Skeletal muscle tissue (tissue), 4 donors: ENCODE data around the gene TMEM213. TPM values are rescaled to one million over a fixed set of nuclear protein-coding genes. Genes with fewer than 3 reads are reported as not detected.

ENCODE experiments used
- H3K27ac ChIP-seq: one replicate; pipeline ENCODE4 v1.7.0; 2013; ENCODE audit warnings: mild to moderate bottlenecking, low read depth, low read length, inconsistent platforms
- H3K27me3 ChIP-seq, 3 donors: one replicate each; pipeline ENCODE4 v1.7.0; 2013; ENCODE audit warnings: low read length in 3 of 3; ENCODE audit not compliant: control insufficient read depth in 3 of 3, insufficient read depth in 3 of 3
- H3K36me3 ChIP-seq, 3 donors: one replicate each; pipeline ENCODE4 v1.7.0; 2013; ENCODE audit warnings: low read length in 3 of 3; ENCODE audit not compliant: control insufficient read depth in 3 of 3, insufficient read depth in 3 of 3
- H3K4me1 ChIP-seq, 3 donors: one replicate each; pipeline ENCODE4 v1.7.0; 2013; ENCODE audit warnings: low read length in 3 of 3, mild to moderate bottlenecking in 3 of 3; ENCODE audit not compliant: control insufficient read depth in 3 of 3, insufficient read depth in 3 of 3
- H3K4me3 ChIP-seq, 3 donors: one replicate each; pipeline ENCODE4 v1.7.0; 2013; ENCODE audit warnings: low read length in 3 of 3
- H3K9ac ChIP-seq, 3 donors: one replicate each; pipeline ENCODE4 v1.7.0; 2013; ENCODE audit warnings: low read length in 3 of 3, mild to moderate bottlenecking in 3 of 3, moderate library complexity in 2 of 3, low read depth in 1 of 3
- H3K9me3 ChIP-seq, 3 donors: one replicate each; pipeline ENCODE4 v1.7.0; 2013; ENCODE audit warnings: low read length in 3 of 3; ENCODE audit not compliant: control insufficient read depth in 3 of 3
- total RNA-seq: library from RNA; depleted of rRNA; stranded (reverse); fragments of >200 nt; gene quantifications from one replicate; pipeline ENCODE4 v1.2.3, GENCODE V29; 2014
- donor health status: Osteomylitis.

TMEM213 gene, protein sequence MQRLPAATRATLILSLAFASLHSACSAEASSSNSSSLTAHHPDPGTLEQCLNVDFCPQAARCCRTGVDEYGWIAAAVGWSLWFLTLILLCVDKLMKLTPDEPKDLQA
- not detected for total RNA-seq

DNA sequence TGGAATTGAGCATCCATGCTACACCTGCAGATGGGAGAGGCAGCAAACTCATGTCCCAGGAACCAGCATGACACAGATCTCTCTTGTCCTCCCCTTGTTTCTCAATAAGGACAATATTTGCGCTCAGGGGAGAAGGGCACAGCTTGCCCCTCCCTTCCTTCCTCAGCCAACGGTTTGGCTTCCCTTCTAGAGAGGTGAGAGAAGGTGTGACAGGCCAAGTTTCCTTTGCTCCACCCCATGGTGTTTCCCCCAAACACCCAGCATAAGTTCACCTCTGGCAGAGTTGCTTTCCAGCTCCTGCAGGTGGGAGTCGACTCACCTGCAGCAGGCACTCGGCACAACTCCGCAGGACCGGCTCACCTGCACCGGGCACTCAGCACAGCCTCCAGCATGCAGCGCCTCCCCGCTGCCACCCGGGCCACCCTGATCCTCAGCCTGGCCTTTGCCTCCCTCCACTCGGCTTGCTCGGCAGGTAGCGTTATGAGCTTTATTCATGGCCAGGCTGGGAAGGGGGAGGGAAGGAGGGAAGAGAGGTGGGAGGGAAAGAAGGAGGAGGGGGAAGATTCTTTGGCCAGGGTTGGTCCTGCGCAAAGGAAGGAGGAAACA lies at the start of gene TMEM213, which contains the start of gene ATP6V0A4:
Gene TMEM213 (plus strand): TSS at position 280 of the 606 bp plus-strand sequence. CDS start 111 bp downstream, at position 391.
Gene ATP6V0A4 (minus strand): TSS at position 482 of the 606 bp plus-strand sequence. CDS start 26,949 bp downstream, outside the sequence.
- no peak within 1 kb of the TSS for H3K9ac ChIP-seq
- H3K4me3 ChIP-seq = no peak within 1 kb of the TSS
- H3K4me1 ChIP-seq = no peaks in the 10 kb centered on the region
- H3K27me3 ChIP-seq = peaks cover 6 to 14% (median 10%) of the 10 kb centered on the region in 3 donors
- H3K27ac ChIP-seq = no peak within 1 kb of the TSS
- H3K36me3 ChIP-seq = no peaks in the 10 kb centered on the region
- peaks cover 0 to 2% (median 0%) of the 10 kb centered on the region in 3 donors for H3K9me3 ChIP-seq

DNA sequence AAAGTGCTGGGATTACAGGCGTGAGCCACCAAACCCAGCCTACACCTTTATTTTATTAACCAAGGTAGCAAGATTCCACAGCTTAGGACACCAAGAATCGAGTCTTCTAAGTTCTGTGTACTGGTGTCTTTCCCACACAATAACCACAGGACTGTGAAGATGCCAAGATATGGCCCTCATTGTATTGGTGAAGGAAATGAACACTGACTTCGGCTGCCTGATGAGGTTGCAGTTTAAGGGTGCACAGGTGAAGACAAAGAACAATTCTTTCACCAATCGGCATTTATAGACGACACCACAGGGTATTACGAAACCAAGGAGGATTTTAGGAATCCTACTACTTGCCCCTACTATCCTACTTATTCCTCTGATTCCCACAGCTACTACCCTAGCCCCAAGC lies 49.1 kb upstream of the TMEM213 start:
- Histone ChIP-seq H3K27ac (no peak overlapping the region), H3K9ac (no peak overlapping the region), H3K27me3 (peaks cover 8 to 13% (median 9%) of the 10 kb centered on the region in 3 donors), H3K4me1 (no peaks in the 10 kb centered on the region), H3K9me3 (no peaks in the 10 kb centered on the region), H3K36me3 (no peaks in the 10 kb centered on the region), H3K4me3 (no peak overlapping the region)

- no peak overlapping the region for H3K9ac ChIP-seq
- H3K27me3 ChIP-seq = peaks cover 8 to 13% (median 9%) of the 10 kb centered on the region in 3 donors
- H3K36me3 ChIP-seq = no peaks in the 10 kb centered on the region
- H3K4me3 ChIP-seq = no peak overlapping the region
- no peaks in the 10 kb centered on the region for H3K4me1 ChIP-seq
- no peak overlapping the region for H3K27ac ChIP-seq
- no peaks in the 10 kb centered on the region for H3K9me3 ChIP-seq
Measured at GRCh38 chr7:138749960-138750359, 47.8 kb upstream of the TMEM213 start.

DNA sequence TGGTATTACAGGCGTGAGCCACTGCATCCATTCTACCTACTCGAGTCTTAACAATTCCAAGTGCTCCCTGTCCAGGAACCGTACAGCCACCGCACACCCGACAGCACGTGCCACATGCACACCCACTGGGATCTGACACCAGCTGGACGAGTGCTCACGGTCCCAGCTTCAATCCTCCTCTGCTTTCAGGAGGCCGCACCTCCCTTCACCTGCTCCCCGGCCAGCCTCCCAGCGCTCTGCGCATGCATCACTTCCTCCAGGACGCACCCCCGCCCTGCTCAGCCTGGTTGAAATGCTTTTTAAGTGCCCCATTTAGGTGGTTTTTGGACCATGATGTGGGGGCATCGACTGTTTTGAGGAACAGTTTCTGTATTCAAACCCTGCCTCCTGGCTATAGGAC lies 47.3 kb upstream of the TMEM213 start:
- no peaks in the 10 kb centered on the region for H3K9me3 ChIP-seq
- H3K27ac ChIP-seq = no peak overlapping the region
- H3K36me3 ChIP-seq = no peaks in the 10 kb centered on the region
- no peaks in the 10 kb centered on the region for H3K4me1 ChIP-seq
- H3K4me3 ChIP-seq = no peak overlapping the region
- H3K27me3 ChIP-seq = peaks cover 8 to 13% (median 9%) of the 10 kb centered on the region in 3 donors
- no peak overlapping the region for H3K9ac ChIP-seq

- no peak overlapping the region for H3K27ac ChIP-seq
- peaks cover 8 to 13% (median 9%) of the 10 kb centered on the region in 3 donors for H3K27me3 ChIP-seq
- H3K4me1 ChIP-seq = no peaks in the 10 kb centered on the region
- H3K9ac ChIP-seq = no peak overlapping the region
- H3K9me3 ChIP-seq = no peaks in the 10 kb centered on the region
- no peaks in the 10 kb centered on the region for H3K36me3 ChIP-seq
- no peak overlapping the region for H3K4me3 ChIP-seq
Measured at GRCh38 chr7:138750901-138751464, 46.8 kb upstream of the TMEM213 start.

DNA sequence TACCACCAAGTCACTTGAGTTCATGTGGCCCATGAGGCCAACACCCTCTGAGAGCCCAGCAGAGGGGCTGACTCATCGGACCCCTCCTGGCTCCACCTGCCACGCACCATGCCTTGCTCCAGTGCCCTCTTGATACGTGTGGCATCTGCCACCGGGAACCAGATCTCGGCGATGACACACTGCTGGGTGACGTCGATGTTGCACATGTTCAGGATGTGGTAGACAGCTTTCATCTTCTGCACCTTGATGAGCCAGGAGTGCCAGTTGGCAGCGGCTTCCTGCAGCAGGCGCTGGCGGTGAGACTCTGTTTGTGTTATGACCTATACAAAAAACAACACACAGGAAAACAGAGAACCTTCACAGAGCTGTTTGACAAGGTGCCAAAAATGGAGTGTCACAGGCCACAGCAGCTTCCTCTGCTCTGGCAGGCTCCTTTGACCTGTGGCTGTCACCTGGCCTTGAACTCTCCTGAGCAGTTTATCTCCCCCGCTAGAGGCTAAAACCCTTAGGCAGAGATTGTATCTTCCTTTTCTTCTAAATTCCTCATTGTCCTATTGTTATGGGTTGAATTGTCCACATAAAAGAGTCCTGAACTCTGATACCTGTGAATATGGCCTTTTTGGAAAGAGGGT lies 45.2 kb upstream of the TMEM213 start:
- H3K9ac ChIP-seq = no peak overlapping the region

DNA sequence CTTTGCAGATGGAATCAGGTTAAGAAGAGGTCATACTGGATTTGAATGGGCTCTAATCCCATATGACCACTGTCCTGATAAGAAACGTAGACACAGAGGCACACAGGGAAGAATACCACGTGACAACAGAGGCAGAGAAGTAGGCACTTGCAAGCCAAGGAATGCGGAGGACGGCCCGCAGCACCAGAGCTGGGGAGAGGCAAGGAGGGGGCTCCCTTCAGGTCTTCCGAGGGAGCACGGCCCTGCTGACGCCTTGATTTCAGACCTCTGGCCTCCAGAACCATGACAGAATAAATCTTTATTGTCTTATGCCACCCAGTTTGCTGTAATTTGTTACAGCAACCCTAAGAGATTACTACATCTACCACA lies 44.7 kb upstream of the TMEM213 start:
- H3K9me3 ChIP-seq = no peaks in the 10 kb centered on the region
- H3K27me3 ChIP-seq = peaks cover 8 to 13% (median 9%) of the 10 kb centered on the region in 3 donors
- H3K9ac ChIP-seq = no peak overlapping the region
- H3K4me3 ChIP-seq = no peak overlapping the region
- no peaks in the 10 kb centered on the region for H3K4me1 ChIP-seq
- no peak overlapping the region for H3K27ac ChIP-seq
- no peaks in the 10 kb centered on the region for H3K36me3 ChIP-seq

More for the DNA sequence above, 45.2 kb upstream of the TMEM213 start:
- peaks cover 8 to 13% (median 9%) of the 10 kb centered on the region in 3 donors for H3K27me3 ChIP-seq
- H3K4me1 ChIP-seq = no peaks in the 10 kb centered on the region
- no peak overlapping the region for H3K4me3 ChIP-seq
- no peaks in the 10 kb centered on the region for H3K36me3 ChIP-seq
- no peak overlapping the region for H3K27ac ChIP-seq
- H3K9me3 ChIP-seq = no peaks in the 10 kb centered on the region

- no peaks in the 10 kb centered on the region for H3K4me1 ChIP-seq
- peaks cover 8 to 13% (median 9%) of the 10 kb centered on the region in 3 donors for H3K27me3 ChIP-seq
- H3K9ac ChIP-seq = no peak overlapping the region
- H3K4me3 ChIP-seq = no peak overlapping the region
- no peak overlapping the region for H3K27ac ChIP-seq
- no peaks in the 10 kb centered on the region for H3K36me3 ChIP-seq
- H3K9me3 ChIP-seq = no peaks in the 10 kb centered on the region
Measured at GRCh38 chr7:138753610-138754009, 44.2 kb upstream of the TMEM213 start.

DNA sequence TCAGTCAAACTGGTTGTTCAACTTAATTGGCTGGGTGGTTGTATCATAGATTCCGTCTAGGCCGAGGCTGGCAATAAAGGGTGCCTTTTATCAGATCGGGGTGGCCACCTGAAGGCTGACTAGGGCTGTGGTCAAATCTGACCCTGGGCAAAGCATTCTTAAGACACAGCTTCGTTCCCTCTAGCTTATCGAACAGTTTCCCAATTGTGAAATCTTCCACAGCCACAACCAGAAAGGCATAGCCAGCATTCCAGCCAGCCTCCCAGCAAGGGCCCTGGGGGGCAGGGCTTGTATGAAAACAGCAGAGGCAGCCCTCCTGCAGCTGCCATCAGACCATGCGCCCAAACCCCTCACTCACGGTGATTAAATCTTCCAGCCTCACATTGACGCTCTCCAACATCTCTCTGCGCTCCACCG lies 42.5 kb upstream of the TMEM213 start:
- H3K9me3 ChIP-seq = no peaks in the 10 kb centered on the region

More for the DNA sequence above, 42.5 kb upstream of the TMEM213 start:
- H3K9ac ChIP-seq = no peak overlapping the region
- H3K27ac ChIP-seq = no peak overlapping the region
- H3K27me3 ChIP-seq = peaks cover 6 to 12% (median 8%) of the 10 kb centered on the region in 3 donors
- no peak overlapping the region for H3K4me3 ChIP-seq
- no peaks in the 10 kb centered on the region for H3K4me1 ChIP-seq
- no peaks in the 10 kb centered on the region for H3K36me3 ChIP-seq
